Activated T-helper 1 cell treated with anti-CD3 and anti-CD28 coated beads, Interleukin-12 subunit alpha, Interleukin-12 subunit beta, Interleukin-2, Interleukin-4 antibody, amounts not matched to agents 30 ng/mL and 10 ng/mL and 1 ng/mL, durations not matched to agents 14 hours and 24 hours and 36 hours (primary cell): Measurements from ENCODE around the gene RAB31. TPM values are rescaled to one million over a fixed set of nuclear protein-coding genes. Genes with fewer than 3 reads are reported as not detected.

Experiments
- DNase-seq: peaks from one replicate; pipeline ENCODE4 v3.0.0; 2021; ENCODE audit warnings: low spot score
- H3K27ac Mint-ChIP-seq: one replicate; pipeline ENCODE4 v1.8.0; 2021; ENCODE audit warnings: mild to moderate bottlenecking, mixed read lengths
- H3K27me3 Mint-ChIP-seq: one replicate; pipeline ENCODE4 v1.8.0; 2022; ENCODE audit warnings: mild to moderate bottlenecking, moderate library complexity, mixed read lengths; ENCODE audit not compliant: insufficient read depth
- H3K36me3 Mint-ChIP-seq: one replicate; pipeline ENCODE4 v1.8.0; 2021; ENCODE audit warnings: low read depth, mixed read lengths
- H3K4me1 Mint-ChIP-seq: one replicate; pipeline ENCODE4 v1.8.0; 2021; ENCODE audit warnings: low read depth, mixed read lengths
- H3K4me3 Mint-ChIP-seq: one replicate; pipeline ENCODE4 v1.8.0; 2021; ENCODE audit warnings: mild to moderate bottlenecking, moderate library complexity, mixed read lengths
- H3K9me3 Mint-ChIP-seq: one replicate; pipeline ENCODE4 v1.8.0; 2021; ENCODE audit warnings: mixed read lengths
- intact Hi-C: fragments of 100-400 bp; cut with micrococcal nuclease; formaldehyde crosslinking; loops from one replicate; pipeline ENCODE4 v1.15.1; 2024
- total RNA-seq: library from RNA; stranded (reverse); gene quantifications from 2 replicates; pipeline ENCODE4 v1.2.3, GENCODE V29; 2022

Gene RAB31
- total RNA-seq, 1 donor from 2014 or later: 0.13 TPM

DNA sequence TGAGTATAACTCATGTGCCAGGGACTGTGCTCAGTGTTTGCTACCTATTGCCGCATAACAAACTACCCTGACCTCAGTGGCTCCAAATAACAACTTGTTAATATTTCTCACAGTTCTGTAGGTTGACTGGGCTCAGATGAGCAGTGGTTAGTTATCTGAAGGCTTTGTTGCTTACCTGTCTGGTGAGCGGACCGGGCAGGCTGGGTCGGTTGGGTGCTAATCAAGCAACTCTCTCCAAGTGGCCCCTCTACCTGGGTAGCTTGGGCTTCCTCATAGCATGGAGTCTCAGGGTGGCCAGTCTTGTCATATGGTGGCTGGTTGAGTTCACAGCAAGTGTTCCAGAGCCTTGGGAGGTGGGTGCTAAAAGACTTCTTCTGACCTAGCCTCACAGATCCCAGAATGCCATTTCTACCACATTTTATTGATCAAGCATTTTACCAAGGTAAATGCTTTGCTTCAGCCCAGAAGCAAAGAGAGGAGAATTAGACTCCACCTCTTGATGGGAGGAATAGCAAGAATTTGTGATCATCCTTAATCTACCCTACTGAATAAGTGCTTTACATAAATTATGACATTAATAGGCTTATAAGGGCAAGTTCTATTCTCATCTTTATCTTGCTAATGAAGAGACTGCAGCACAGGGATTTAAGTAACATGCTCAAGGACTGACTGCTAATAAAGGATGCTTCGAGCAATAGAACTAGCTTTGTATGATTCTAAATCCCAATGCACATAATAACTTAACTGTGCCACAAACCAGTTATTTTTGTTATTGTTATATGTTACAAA is 16.9 kb downstream of the RAB31 start:
- no peak overlapping the region for H3K27ac Mint-ChIP-seq
- DNase-seq: no peak
- H3K9me3 Mint-ChIP-seq: no peaks in the 10 kb centered on the region
- intact Hi-C loops: no loop called here
- H3K4me1 Mint-ChIP-seq: no peaks in the 10 kb centered on the region
- no peaks in the 10 kb centered on the region for H3K36me3 Mint-ChIP-seq
- H3K4me3 Mint-ChIP-seq: no peak overlapping the region
- peaks cover 14% of the 10 kb centered on the region for H3K27me3 Mint-ChIP-seq

DNA sequence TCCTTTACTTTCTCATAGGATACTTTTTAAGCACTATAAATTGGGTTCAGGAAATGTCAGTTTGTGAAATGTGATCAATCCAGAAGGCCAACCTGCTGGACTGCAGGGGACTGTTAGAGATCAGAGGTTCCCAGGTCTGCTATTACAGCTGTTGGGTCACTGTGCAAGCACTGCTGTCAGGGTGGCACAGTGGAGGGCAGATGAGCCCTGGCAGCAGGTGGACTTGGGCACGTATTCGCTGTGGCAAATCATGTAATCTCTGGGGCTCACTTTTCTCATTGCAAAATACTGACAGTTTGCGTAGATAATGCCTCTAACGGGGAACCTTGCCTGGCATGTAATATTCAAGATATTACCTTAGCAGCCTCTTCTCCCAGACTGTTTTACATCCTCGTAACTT is 18.1 kb downstream of the RAB31 start:
- no peaks in the 10 kb centered on the region for H3K9me3 Mint-ChIP-seq
- intact Hi-C loops: no loop called here
- H3K4me1 Mint-ChIP-seq: no peaks in the 10 kb centered on the region
- H3K27me3 Mint-ChIP-seq: peaks cover 12% of the 10 kb centered on the region
- no peaks in the 10 kb centered on the region for H3K36me3 Mint-ChIP-seq
- no peak overlapping the region for H3K27ac Mint-ChIP-seq
- H3K4me3 Mint-ChIP-seq: no peak overlapping the region
- DNase-seq: no peak

DNA sequence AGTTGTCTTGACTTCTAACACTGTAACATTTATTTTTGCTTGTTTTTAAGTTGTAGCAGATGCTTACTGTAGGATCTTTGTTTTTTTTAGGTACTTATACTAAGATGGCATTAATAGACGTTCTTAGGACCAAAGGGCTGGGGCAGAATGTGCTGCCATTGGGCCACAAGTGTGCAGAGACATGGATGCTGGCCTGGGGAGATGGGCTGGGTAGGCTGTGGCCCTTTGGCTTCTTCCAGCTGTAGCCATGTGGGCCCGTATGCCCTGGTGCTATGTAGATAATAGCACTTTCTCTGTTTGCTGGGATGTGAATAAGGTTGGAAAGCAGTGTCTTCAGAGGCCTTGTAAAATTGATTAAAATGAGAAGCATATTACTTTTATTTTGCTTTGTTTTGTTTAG is 18.8 kb downstream of the RAB31 start:
- Mint-ChIP-seq H3K27ac (no peak overlapping the region), H3K4me1 (no peaks in the 10 kb centered on the region), H3K27me3 (peaks cover 7% of the 10 kb centered on the region), H3K4me3 (no peak overlapping the region), H3K9me3 (no peaks in the 10 kb centered on the region), H3K36me3 (no peaks in the 10 kb centered on the region)
- DNase-seq: no peak
- intact Hi-C loops: no loop called here

DNA sequence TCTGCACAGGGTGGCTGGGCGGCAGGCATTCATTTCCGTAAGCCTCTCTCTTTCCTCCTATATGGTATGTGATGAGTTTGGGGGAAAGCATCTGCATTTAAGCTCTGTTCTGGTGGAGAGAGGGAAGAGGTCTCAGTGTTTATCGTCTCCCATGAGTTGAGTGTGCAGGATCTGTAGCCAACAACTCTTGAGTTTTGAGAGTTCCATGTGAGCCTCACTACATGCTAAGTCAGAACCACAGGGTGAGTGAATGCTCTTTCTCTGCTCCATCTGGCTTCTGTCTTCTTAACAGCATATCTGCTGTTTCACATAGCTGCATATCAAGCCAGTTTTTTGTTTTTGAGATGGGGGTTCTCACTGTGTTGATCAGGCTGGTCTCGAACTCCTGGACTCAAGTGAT is 22.7 kb downstream of the RAB31 start:
- H3K9me3 Mint-ChIP-seq: no peaks in the 10 kb centered on the region
- H3K36me3 Mint-ChIP-seq: no peaks in the 10 kb centered on the region
- no peak for DNase-seq
- H3K27ac Mint-ChIP-seq: no peak overlapping the region
- H3K4me3 Mint-ChIP-seq: no peak overlapping the region
- intact Hi-C loops: no loop called here
- peaks cover 17% of the 10 kb centered on the region for H3K4me1 Mint-ChIP-seq
- H3K27me3 Mint-ChIP-seq: peaks cover 7% of the 10 kb centered on the region

DNA sequence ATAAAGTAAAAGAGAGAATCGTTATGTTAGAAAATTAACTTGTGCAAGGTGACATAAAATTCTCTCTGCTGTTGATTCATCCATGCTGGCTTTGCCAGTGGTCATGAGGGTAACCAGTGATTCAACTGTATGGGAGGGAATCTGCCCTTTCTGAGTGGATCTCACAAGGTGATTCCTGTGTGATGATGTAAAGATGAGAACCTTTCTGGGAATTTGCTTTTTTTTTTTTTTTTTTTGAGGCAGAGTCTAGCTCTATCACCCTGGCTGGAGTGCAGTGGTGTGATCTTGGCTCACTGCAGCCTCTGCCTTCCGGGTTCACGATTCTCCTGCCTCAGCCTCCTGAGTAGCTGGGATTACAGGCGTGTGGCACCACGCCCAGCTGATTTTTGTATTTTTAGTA is 23.3 kb downstream of the RAB31 start:
- Mint-ChIP-seq H3K27ac (no peak overlapping the region), H3K4me1 (peaks cover 17% of the 10 kb centered on the region), H3K36me3 (no peaks in the 10 kb centered on the region), H3K27me3 (peaks cover 7% of the 10 kb centered on the region), H3K4me3 (no peak overlapping the region), H3K9me3 (no peaks in the 10 kb centered on the region)
- DNase-seq: no peak
- intact Hi-C loops: no loop called here

DNA sequence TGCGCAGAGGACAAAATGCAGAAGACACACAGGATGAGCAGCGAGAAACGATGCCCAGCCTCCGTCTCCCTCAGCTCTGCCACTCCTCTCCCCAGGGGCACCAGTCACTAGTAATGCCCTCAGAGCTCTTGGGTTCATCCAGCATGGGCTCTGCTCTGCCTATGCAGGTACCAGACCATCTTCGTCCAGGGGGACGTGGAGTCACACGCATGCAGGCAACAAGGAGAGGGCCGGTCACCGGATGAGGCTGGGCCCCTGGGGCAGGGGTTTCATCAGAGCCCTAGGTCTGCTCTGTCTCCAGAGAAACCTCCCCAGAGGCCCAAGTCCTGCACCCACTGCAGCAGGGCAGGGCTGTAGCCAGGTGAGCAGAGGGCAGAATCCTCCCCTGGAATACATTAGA is 23.9 kb downstream of the RAB31 start:
- Mint-ChIP-seq H3K27me3 (peaks cover 7% of the 10 kb centered on the region), H3K36me3 (no peaks in the 10 kb centered on the region), H3K4me3 (no peak overlapping the region), H3K9me3 (no peaks in the 10 kb centered on the region), H3K4me1 (peaks cover 17% of the 10 kb centered on the region), H3K27ac (no peak overlapping the region)
- intact Hi-C loops: no loop called here
- no peak for DNase-seq

DNA sequence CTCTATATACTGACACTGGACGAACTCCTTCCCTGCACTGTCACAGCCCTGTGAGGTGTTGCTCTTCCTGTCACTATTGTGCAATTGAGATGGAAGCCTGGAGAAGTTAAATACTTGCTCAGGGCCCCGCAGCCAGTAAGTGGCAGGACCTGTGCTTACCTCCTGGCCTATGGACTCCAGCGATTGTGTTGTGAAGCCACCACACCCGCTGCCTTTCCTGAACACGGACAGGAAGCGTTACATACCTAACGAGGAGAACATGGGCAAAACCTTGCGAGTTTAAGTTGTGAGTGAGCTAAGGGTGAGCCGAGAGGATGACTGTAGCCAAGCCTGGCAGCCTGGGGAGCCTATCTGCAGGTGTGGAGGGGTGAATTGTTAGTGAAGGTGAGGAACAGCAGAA is 26.1 kb downstream of the RAB31 start:
- intact Hi-C loops: no loop called here

DNA sequence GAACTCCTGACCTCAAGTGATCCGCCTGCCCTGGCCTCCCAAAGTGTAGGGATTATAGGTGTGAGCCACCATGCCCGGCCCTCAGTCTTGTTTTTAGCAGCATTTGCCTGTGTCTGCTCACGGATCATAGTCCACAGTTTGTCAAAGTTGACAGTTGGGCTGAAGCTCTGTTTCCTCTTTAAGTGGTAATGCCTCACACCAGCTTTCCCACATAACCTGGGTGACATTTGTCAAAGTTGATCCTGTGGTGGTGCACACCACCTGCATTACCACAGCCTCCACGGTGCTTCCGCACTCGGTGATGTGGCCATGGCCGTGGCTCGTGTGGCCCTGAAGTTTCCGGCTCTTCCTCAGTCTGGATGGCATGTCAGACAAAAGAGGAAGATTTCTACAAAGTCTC is 27.1 kb downstream of the RAB31 start:
- no peaks in the 10 kb centered on the region for H3K36me3 Mint-ChIP-seq
- H3K4me1 Mint-ChIP-seq: peaks cover 17% of the 10 kb centered on the region
- H3K4me3 Mint-ChIP-seq: no peak overlapping the region
- no peak overlapping the region for H3K27ac Mint-ChIP-seq
- H3K9me3 Mint-ChIP-seq: no peaks in the 10 kb centered on the region
- DNase-seq: no peak
- peaks cover 5% of the 10 kb centered on the region for H3K27me3 Mint-ChIP-seq
- intact Hi-C loops: no loop called here

More for the DNA sequence above, 26.1 kb downstream of the RAB31 start:
- DNase-seq: no peak
- peaks cover 5% of the 10 kb centered on the region for H3K27me3 Mint-ChIP-seq
- H3K27ac Mint-ChIP-seq: no peak overlapping the region
- peak overlapping the region; percentile 17 for H3K4me3 Mint-ChIP-seq
- no peaks in the 10 kb centered on the region for H3K36me3 Mint-ChIP-seq
- H3K9me3 Mint-ChIP-seq: no peaks in the 10 kb centered on the region
- peaks cover 17% of the 10 kb centered on the region for H3K4me1 Mint-ChIP-seq

DNA sequence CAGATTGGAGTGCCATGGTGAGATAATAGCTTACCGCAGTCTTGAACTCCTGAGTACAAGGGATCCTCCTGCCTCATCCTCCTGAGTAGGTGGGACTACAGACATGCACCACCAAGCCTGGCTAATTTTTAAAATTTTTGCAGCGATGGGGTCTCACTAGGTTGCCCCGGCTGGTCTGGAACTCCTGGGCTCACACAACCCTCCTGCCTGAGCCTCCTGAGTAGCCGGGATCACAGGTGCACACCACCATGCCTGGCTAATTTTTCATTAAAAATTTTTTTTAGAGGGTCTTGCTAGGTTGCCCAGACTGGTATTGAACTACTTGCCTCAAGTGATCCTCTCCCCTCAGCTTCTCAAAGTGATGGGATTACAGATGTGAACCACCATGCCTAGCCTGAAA is 27.8 kb downstream of the RAB31 start:
- H3K9me3 Mint-ChIP-seq: no peaks in the 10 kb centered on the region
- no peak overlapping the region for H3K4me3 Mint-ChIP-seq
- peaks cover 3% of the 10 kb centered on the region for H3K27me3 Mint-ChIP-seq
- H3K27ac Mint-ChIP-seq: no peak overlapping the region
- H3K4me1 Mint-ChIP-seq: peaks cover 17% of the 10 kb centered on the region
- intact Hi-C loops: no loop called here
- no peaks in the 10 kb centered on the region for H3K36me3 Mint-ChIP-seq
- DNase-seq: no peak

DNA sequence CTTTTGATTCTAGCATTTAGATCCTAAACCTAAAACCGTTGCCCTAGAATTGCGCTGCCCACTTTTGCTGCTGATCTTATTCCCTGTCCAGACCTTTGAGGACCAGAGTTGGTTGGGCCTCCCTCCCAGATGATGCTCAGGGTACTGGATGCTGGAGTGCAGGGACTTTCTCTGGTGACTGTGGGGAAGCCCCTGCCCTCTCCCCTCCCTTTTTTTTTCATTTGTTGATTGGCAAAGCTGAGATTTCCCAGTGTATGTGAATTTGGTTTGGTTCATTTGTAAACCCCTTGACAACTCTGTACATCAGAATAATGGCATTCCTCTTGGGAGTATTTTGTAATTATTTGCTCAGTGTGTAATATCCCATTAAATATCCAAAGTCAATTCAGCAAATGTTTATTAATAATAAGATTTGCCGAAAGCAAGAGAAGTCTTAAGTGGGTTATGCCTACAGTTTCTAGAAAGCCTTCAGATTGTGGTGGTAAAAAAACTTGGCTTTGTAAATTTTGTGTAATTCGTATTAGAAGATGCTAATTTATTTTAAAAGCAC is 28.3 kb downstream of the RAB31 start:
- Mint-ChIP-seq H3K4me3 (no peak overlapping the region), H3K36me3 (no peaks in the 10 kb centered on the region), H3K27me3 (peaks cover 3% of the 10 kb centered on the region), H3K4me1 (peaks cover 17% of the 10 kb centered on the region), H3K9me3 (no peaks in the 10 kb centered on the region), H3K27ac (no peak overlapping the region)
- intact Hi-C loops: no loop called here
- no peak for DNase-seq

DNA sequence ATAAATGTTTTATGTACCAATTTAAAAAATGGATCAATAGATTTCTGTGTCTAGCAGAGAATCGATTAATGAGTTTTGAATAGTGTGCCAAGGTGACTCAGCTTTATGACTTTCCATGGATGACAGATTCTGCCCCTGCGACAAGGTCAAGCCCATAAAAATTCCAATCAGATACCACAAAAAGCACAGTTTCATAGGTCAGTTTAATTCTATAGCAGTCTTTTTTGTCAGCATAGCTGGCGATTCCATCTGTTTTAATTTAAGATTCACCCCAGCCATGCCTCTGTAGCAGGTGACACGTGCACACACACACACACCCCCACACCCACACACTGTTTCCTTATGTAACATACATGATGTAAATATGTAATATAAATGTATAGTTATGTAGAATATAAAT is 28.9 kb downstream of the RAB31 start:
- DNase-seq: no peak
- peaks cover 4% of the 10 kb centered on the region for H3K27me3 Mint-ChIP-seq
- H3K27ac Mint-ChIP-seq: no peak overlapping the region
- intact Hi-C loops: no loop called here
- no peak overlapping the region for H3K4me3 Mint-ChIP-seq
- H3K36me3 Mint-ChIP-seq: no peaks in the 10 kb centered on the region
- no peaks in the 10 kb centered on the region for H3K9me3 Mint-ChIP-seq
- peaks cover 17% of the 10 kb centered on the region for H3K4me1 Mint-ChIP-seq

DNA sequence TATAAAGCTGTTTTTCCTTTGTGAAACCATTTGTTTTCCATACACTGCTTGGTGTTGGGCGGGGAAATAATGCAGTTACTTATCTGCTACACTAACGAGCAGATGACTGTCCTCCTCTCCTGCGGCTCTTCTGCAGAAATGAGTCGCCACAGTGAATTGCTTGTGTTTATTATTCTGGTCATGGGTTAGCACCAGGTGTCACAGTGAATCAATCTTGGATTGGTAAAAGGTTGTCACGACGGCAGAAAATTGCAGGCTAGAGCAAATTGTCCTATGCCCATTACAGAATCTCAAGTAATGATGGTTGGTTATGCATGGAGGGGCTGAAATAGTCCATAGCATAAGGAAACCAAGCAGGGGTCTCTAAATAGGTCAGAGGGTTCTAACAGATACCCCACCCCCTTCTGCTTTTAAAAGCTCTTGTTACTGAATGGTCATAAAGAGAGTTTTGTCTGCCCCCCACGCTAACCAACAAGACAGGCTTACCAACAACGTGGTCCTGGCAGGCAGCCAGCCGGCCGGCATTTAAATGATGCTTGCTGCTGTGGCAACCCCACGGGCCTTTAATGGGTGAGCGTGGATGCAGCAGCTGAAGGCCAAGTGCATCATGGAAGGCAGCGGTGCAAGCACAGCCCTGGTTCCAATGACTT is 29.5 kb downstream of the RAB31 start:
- DNase-seq: no peak
- Mint-ChIP-seq H3K9me3 (no peaks in the 10 kb centered on the region), H3K4me1 (peaks cover 17% of the 10 kb centered on the region), H3K27me3 (peaks cover 5% of the 10 kb centered on the region), H3K36me3 (no peaks in the 10 kb centered on the region), H3K4me3 (no peak overlapping the region), H3K27ac (no peak overlapping the region)
- intact Hi-C loops: no loop called here

DNA sequence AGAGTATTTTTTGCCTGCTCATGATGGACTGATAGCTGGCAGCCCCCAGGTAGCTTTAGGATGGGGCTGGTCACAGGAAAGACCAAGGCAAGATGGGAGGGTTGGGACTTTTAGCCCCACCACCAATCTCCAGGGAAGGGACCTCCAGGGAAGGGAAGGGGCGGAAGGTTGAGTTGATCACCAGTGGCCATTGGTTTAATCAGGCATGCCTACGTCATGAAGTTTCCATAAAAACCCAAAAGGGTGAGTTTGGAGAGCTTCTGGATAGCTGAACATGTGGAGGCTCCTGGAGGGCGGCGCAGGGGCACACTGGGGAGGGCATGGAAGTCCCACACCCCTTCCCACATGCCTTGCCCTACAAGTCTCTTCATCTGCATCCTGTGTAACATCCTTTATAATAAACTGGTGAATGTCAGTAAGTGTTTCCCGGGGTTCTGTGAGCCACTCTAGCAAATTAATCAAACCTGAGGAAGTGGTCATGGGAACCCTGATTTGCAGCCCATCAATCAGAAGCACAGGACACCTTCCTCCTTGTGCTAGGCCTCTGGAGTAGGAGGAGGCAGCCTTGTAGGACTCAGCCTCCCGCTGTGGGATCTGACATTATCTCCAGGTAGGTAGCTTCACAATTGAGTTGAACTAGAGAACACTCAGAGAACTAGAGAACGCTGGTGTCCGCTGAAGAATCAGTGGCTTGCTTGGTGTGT is 30.3 kb downstream of the RAB31 start:
- no peak overlapping the region for H3K4me3 Mint-ChIP-seq
- intact Hi-C loops: no loop called here
- H3K9me3 Mint-ChIP-seq: no peaks in the 10 kb centered on the region
- H3K36me3 Mint-ChIP-seq: no peaks in the 10 kb centered on the region
- no peak overlapping the region for H3K27ac Mint-ChIP-seq
- peaks cover 17% of the 10 kb centered on the region for H3K4me1 Mint-ChIP-seq
- no peak for DNase-seq
- H3K27me3 Mint-ChIP-seq: peaks cover 3% of the 10 kb centered on the region
